WTC11 (cell line): Measurements from ENCODE around the gene TBC1D14. TPM values are rescaled to one million over a fixed set of nuclear protein-coding genes. Genes with fewer than 3 reads are reported as not detected.

ENCODE experiments used
- ATAC-seq: fragments of 200-7000 bp; cut with Tn5 transposase; 2 replicates; pipeline ENCODE4 v1.10.0; 2021; ENCODE audit warnings: mild to moderate bottlenecking, moderate library complexity
- CTCF ChIA-PET: fragments of 300-600 bp; sonication (Branson Sonifier 250); formaldehyde crosslinking; loops from one replicate; lab custom pipeline; 2021; ENCODE audit warnings: antibody characterized with exemption; lab: Charles Lee
- POLR2A ChIA-PET: fragments of 350-600 bp; sonication (Branson Sonifier 250); formaldehyde crosslinking; loops from one replicate; lab custom pipeline; 2021; ENCODE audit warnings: antibody characterized with exemption; lab: Charles Lee
- DNase-seq: peaks from one replicate; pipeline ENCODE4 v3.0.0; 2021; ENCODE audit warnings: low spot score
- H3K27ac Mint-ChIP-seq: 2 replicates; pipeline ENCODE4 v1.8.0; 2021; ENCODE audit warnings: mixed read lengths
- H3K27me3 Mint-ChIP-seq: 2 replicates; pipeline ENCODE4 v1.8.0; 2021; ENCODE audit warnings: low read depth, mild to moderate bottlenecking, moderate library complexity, mixed read lengths
- H3K36me3 Mint-ChIP-seq: 2 replicates; pipeline ENCODE4 v1.8.0; 2021; ENCODE audit warnings: mixed read lengths
- H3K4me1 Mint-ChIP-seq: 2 replicates; pipeline ENCODE4 v1.8.0; 2022; ENCODE audit warnings: mixed read lengths
- H3K4me3 Mint-ChIP-seq: 2 replicates; pipeline ENCODE4 v1.8.0; 2021; ENCODE audit warnings: mild to moderate bottlenecking, moderate library complexity, mixed read lengths
- H3K9me3 Mint-ChIP-seq: 2 replicates; pipeline ENCODE4 v1.8.0; 2021; ENCODE audit warnings: mixed read lengths
- ATF2 ChIP-seq: sonication (generic); formaldehyde crosslinking; IDR thresholded peaks from 2 replicates; pipeline ENCODE4 v1.8.1; 2022; ENCODE audit warnings: low read depth, missing genetic modification reagents, borderline replicate concordance
- E2F4 ChIP-seq: sonication (generic); formaldehyde crosslinking; IDR thresholded peaks from 2 replicates; pipeline ENCODE4 v1.8.1; 2022; ENCODE audit warnings: low read depth, mild to moderate bottlenecking, moderate library complexity, missing genetic modification reagents, borderline replicate concordance
- E2F5 ChIP-seq: sonication (generic); formaldehyde crosslinking; IDR thresholded peaks from 2 replicates; pipeline ENCODE4 v1.8.1; 2022; ENCODE audit warnings: mild to moderate bottlenecking, moderate library complexity, missing genetic modification reagents
- ELF4 ChIP-seq: sonication (generic); formaldehyde crosslinking; IDR thresholded peaks from 2 replicates; pipeline ENCODE4 v1.8.1; 2022; ENCODE audit warnings: low read depth, mild to moderate bottlenecking, moderate library complexity, missing genetic modification reagents
- FOXP1 ChIP-seq: sonication (generic); formaldehyde crosslinking; IDR thresholded peaks from 2 replicates; pipeline ENCODE4 v1.8.0; 2022; ENCODE audit warnings: missing genetic modification reagents, mild to moderate bottlenecking, moderate library complexity, borderline replicate concordance
- GABPB1 ChIP-seq: sonication (generic); formaldehyde crosslinking; IDR thresholded peaks from 2 replicates; pipeline ENCODE4 v1.8.1; 2023; ENCODE audit warnings: mild to moderate bottlenecking, missing genetic modification reagents
- GTF2I ChIP-seq: fragments of 250-450 bp; sonication (Bioruptor Pico); conservative IDR thresholded peaks from 2 replicates; pipeline ENCODE4 v1.4.0; 2021; ENCODE audit warnings: mild to moderate bottlenecking
- HMGXB4 ChIP-seq: sonication (generic); formaldehyde crosslinking; IDR thresholded peaks from 2 replicates; pipeline ENCODE4 v1.8.1; 2023; ENCODE audit warnings: mild to moderate bottlenecking, moderate library complexity, missing genetic modification reagents
- MAX ChIP-seq: sonication (generic); formaldehyde crosslinking; IDR thresholded peaks from 2 replicates; pipeline ENCODE4 v1.8.0; 2022; ENCODE audit warnings: mild to moderate bottlenecking, missing genetic modification reagents
- NFYB ChIP-seq: sonication (generic); formaldehyde crosslinking; conservative IDR thresholded peaks from 2 replicates; pipeline ENCODE4 v1.8.0; 2022; ENCODE audit warnings: low read depth, missing genetic modification reagents
- OVOL2 ChIP-seq: fragments of 250-450 bp; sonication (Bioruptor Pico); IDR thresholded peaks from 2 replicates; pipeline ENCODE4 v1.9.0; 2021; ENCODE audit warnings: mild to moderate bottlenecking, borderline replicate concordance
- SMAD3 ChIP-seq: sonication (generic); formaldehyde crosslinking; IDR thresholded peaks from 2 replicates; pipeline ENCODE4 v1.8.0; 2022; ENCODE audit warnings: missing genetic modification reagents, mild to moderate bottlenecking, borderline replicate concordance
- STAT6 ChIP-seq: sonication (generic); formaldehyde crosslinking; conservative IDR thresholded peaks from 2 replicates; pipeline ENCODE4 v1.8.1; 2023; ENCODE audit warnings: mild to moderate bottlenecking, low read depth, missing genetic modification reagents, moderate library complexity
- TEAD1 ChIP-seq: sonication (generic); formaldehyde crosslinking; IDR thresholded peaks from 2 replicates; pipeline ENCODE4 v1.8.0; 2022; ENCODE audit warnings: mild to moderate bottlenecking, missing genetic modification reagents
- USF1 ChIP-seq: sonication (generic); formaldehyde crosslinking; IDR thresholded peaks from 2 replicates; pipeline ENCODE4 v1.8.0; 2022; ENCODE audit warnings: mild to moderate bottlenecking, missing genetic modification reagents
- USF2 ChIP-seq: sonication (generic); formaldehyde crosslinking; IDR thresholded peaks from 2 replicates; pipeline ENCODE4 v1.8.1; 2023; ENCODE audit warnings: mild to moderate bottlenecking, missing genetic modification reagents, moderate library complexity
- ZBTB21 ChIP-seq: sonication (generic); formaldehyde crosslinking; IDR thresholded peaks from 2 replicates; pipeline ENCODE4 v1.8.1; 2023; ENCODE audit warnings: mild to moderate bottlenecking, missing genetic modification reagents, borderline replicate concordance
- ZNF219 ChIP-seq: sonication (generic); formaldehyde crosslinking; IDR thresholded peaks from 2 replicates; pipeline ENCODE4 v1.8.0; 2023; ENCODE audit warnings: missing genetic modification reagents, mild to moderate bottlenecking, borderline replicate concordance
- total RNA-seq: library from RNA; stranded (reverse); gene quantifications from 3 replicates; pipeline ENCODE4 v1.2.3, GENCODE V29; 2021

The TBC1D14 gene
- total RNA-seq, 1 experiment from 2014 or later: 45.1 TPM

GRCh38 chr4:7073526-7074390, 164.1 kb downstream of the TBC1D14 start:
- ATAC-seq (peak; percentile 49), DNase-seq (peak; percentile 52)
- Mint-ChIP-seq H3K4me3 (no peak overlapping the region), H3K9me3 (no peaks in the 10 kb centered on the region), H3K27ac (no peak overlapping the region), H3K36me3 (no peaks in the 10 kb centered on the region), H3K4me1 (peaks cover 8% of the 10 kb centered on the region), H3K27me3 (peaks cover 39% of the 10 kb centered on the region)
- TF ChIP-seq USF2 (CRISPR knock-in tag): peak; percentile 97
- no peak for TF ChIP-seq HMGXB4 (CRISPR knock-in tag)
- TF ChIP-seq NFYB (CRISPR knock-in tag): peak; percentile 71
- no peak for TF ChIP-seq STAT6
- TF ChIP-seq SMAD3 (CRISPR knock-in tag): no peak
- no peak for TF ChIP-seq ATF2 (CRISPR knock-in tag)
- TF ChIP-seq TEAD1: no peak
- peak; percentile 97 for TF ChIP-seq USF1 (CRISPR knock-in tag)
- ChIA-PET CTCF (interaction anchor here (0.6 to 1.1 kb wide), 3 partner anchors 8 to 112 kb away, joined by 3 to 6 read pairs (median 4); a partner anchor contains a TSS), POLR2A (no interaction called here)

GRCh38 chr4:7074426-7074825, 164.8 kb downstream of the TBC1D14 start:
- CTCF ChIA-PET: no interaction called here
- ATAC-seq (no peak), DNase-seq (no peak)
- TF ChIP-seq MAX (CRISPR knock-in tag) (no peak), OVOL2 (no peak), ZNF219 (CRISPR knock-in tag) (no peak), GTF2I (CRISPR knock-in tag) (no peak), ELF4 (no peak), E2F5 (no peak), E2F4 (CRISPR knock-in tag) (no peak), ZBTB21 (CRISPR knock-in tag) (no peak), FOXP1 (CRISPR knock-in tag) (no peak), GABPB1 (CRISPR knock-in tag) (no peak)
- Mint-ChIP-seq H3K27me3 (peaks cover 42% of the 10 kb centered on the region), H3K4me3 (no peak overlapping the region), H3K9me3 (peaks cover 4% of the 10 kb centered on the region; the same call in 1 of the 2 replicates), H3K36me3 (no peaks in the 10 kb centered on the region), H3K4me1 (peaks cover 6% of the 10 kb centered on the region), H3K27ac (no peak overlapping the region)
- POLR2A ChIA-PET: no interaction called here
